Fibroblast of lung (primary cell): Measurements from ENCODE around the gene VWA8. TPM values are rescaled to one million over a fixed set of nuclear protein-coding genes. Genes with fewer than 3 reads are reported as not detected.

ENCODE experiments used
- DNase-seq, 2 donors: peaks; one replicate each; pipeline versions ENCODE4 v3.0.0 to v3.0.0-alpha.2; 2010; ENCODE audit warnings: low read depth in 2 of 2
- H2AFZ ChIP-seq: 2 replicates; pipeline ENCODE4 v1.5.1; 2012; ENCODE audit warnings: low read length, control low read depth, inconsistent platforms
- H3K27ac ChIP-seq: 2 replicates; pipeline ENCODE4 v1.5.1; 2011; ENCODE audit warnings: low read length, control low read depth; ENCODE audit not compliant: insufficient read depth
- H3K27me3 ChIP-seq: 2 replicates; pipeline ENCODE4 v1.5.1; 2011; ENCODE audit warnings: mild to moderate bottlenecking, low read length; ENCODE audit not compliant: control insufficient read depth, insufficient read depth
- H3K36me3 ChIP-seq: 2 replicates; pipeline ENCODE4 v1.5.1; 2011; ENCODE audit warnings: low read length; ENCODE audit not compliant: control insufficient read depth, insufficient read depth
- H3K4me1 ChIP-seq: 2 replicates; pipeline ENCODE4 v1.5.1; 2011; ENCODE audit warnings: low read length; ENCODE audit not compliant: control insufficient read depth, insufficient read depth; ENCODE audit errors: extremely low read depth
- H3K4me2 ChIP-seq: 2 replicates; pipeline ENCODE4 v1.5.1; 2011; ENCODE audit warnings: low read length, control low read depth; ENCODE audit not compliant: insufficient read depth; ENCODE audit errors: extremely low read depth
- H3K4me3 ChIP-seq, 4 experiments: fragments of 200-600 bp in 1 of 4; sonication (generic) in 1 of 4; replicated peaks in 1 of 4; 2 replicates each; pipeline ENCODE4 v1.5.1; 2011 to 2016; ENCODE audit warnings: low read length in 4 of 4, low read depth in 3 of 4, mild to moderate bottlenecking in 3 of 4, control low read depth in 2 of 4, inconsistent platforms in 1 of 4, mixed read lengths in 1 of 4; ENCODE audit not compliant: insufficient read depth in 1 of 4; ENCODE audit errors: control extremely low read depth in 1 of 4
- H3K79me2 ChIP-seq: 2 replicates; pipeline ENCODE4 v1.5.1; 2012; ENCODE audit warnings: mild to moderate bottlenecking, low read length, inconsistent platforms; ENCODE audit not compliant: control insufficient read depth, insufficient read depth
- H3K9ac ChIP-seq: 2 replicates; pipeline ENCODE4 v1.5.1; 2011; ENCODE audit warnings: mild to moderate bottlenecking, low read length, control low read depth; ENCODE audit not compliant: insufficient read depth
- H3K9me3 ChIP-seq: 2 replicates; pipeline ENCODE4 v1.5.1; 2012; ENCODE audit warnings: low read depth, low read length; ENCODE audit not compliant: control insufficient read depth, insufficient read depth
- H4K20me1 ChIP-seq: 2 replicates; pipeline ENCODE4 v1.5.1; 2011; ENCODE audit warnings: low read length; ENCODE audit not compliant: control insufficient read depth, insufficient read depth; ENCODE audit errors: extremely low read depth
- CTCF ChIP-seq, 2 donors: IDR thresholded peaks in 1 of 2; conservative IDR thresholded peaks in 1 of 2; 1 replicate in 1 of 2; 2 replicates in 1 of 2; pipeline ENCODE4 v1.5.1; 2011 to 2012; ENCODE audit warnings: low read length in 2 of 2, control low read depth in 1 of 2, inconsistent platforms in 1 of 2, low read depth in 1 of 2, mild to moderate bottlenecking in 1 of 2
- EZH2 ChIP-seq: IDR thresholded peaks from 2 replicates; pipeline ENCODE4 v1.5.1; 2012; ENCODE audit warnings: low read length, control low read depth, mild to moderate bottlenecking; ENCODE audit errors: missing control alignments
- polyA plus RNA-seq, 2 donors: library from polyadenylated mRNA; depleted of rRNA in 1 of 2; stranded (reverse) in 1 of 2; unstranded in 1 of 2; fragments of >200 nt; gene quantifications; 2 replicates each; pipeline ENCODE4 v1.2.1, GENCODE V29; 2011 to 2012; ENCODE audit warnings: missing spikeins in 1 of 2
- total RNA-seq: library from RNA; depleted of rRNA; stranded (reverse); fragments of >200 nt; gene quantifications from 2 replicates; pipeline ENCODE4 v1.2.1, GENCODE V29; 2014

The VWA8 gene
- total and polyA plus RNA-seq, 2 donors (not counting 1 experiment from before 2014, with no cell fraction given): 12.6 to 29.9 TPM

- Histone ChIP-seq H2AFZ (no peak overlapping the region), H3K9ac (no peak overlapping the region), H3K4me1 (peaks cover 2% of the 10 kb centered on the region), H3K4me2 (no peak overlapping the region), H3K27me3 (no peaks in the 10 kb centered on the region), H4K20me1 (no peaks in the 10 kb centered on the region), H3K27ac (no peak overlapping the region), H3K79me2 (no peaks in the 10 kb centered on the region), H3K9me3 (no peaks in the 10 kb centered on the region), H3K4me3 (no peak overlapping the region), H3K36me3 (no peaks in the 10 kb centered on the region)
- DNase-seq: no peak
- TF ChIP-seq CTCF (conservative IDR thresholded peaks at IDR 0.05 in 1 of 2, IDR thresholded peaks at IDR 0.05 in 1 of 2; ENCODE audit: low read depth in 1 of 2, low read length in 2 of 2) (no peak), EZH2 (no peak)
These were observed 269.6 kb downstream of the VWA8 start for GRCh38 chr13:41691274-41691673.

GRCh38 chr13:41682766-41683165, 278.1 kb downstream of the VWA8 start:
- Histone ChIP-seq H3K9me3 (no peaks in the 10 kb centered on the region), H3K36me3 (no peaks in the 10 kb centered on the region), H3K79me2 (no peaks in the 10 kb centered on the region), H2AFZ (no peak overlapping the region), H3K9ac (no peak overlapping the region), H4K20me1 (no peaks in the 10 kb centered on the region), H3K4me1 (no peaks in the 10 kb centered on the region), H3K4me2 (no peak overlapping the region), H3K27ac (no peak overlapping the region), H3K27me3 (no peaks in the 10 kb centered on the region), H3K4me3 (no peak overlapping the region)
- no peak for DNase-seq
- TF ChIP-seq EZH2 (no peak), CTCF (conservative IDR thresholded peaks at IDR 0.05 in 1 of 2, IDR thresholded peaks at IDR 0.05 in 1 of 2; ENCODE audit: low read depth in 1 of 2, low read length in 2 of 2) (no peak)

GRCh38 chr13:41682001-41682400, 278.9 kb downstream of the VWA8 start:
- no peak overlapping the region for H3K27ac ChIP-seq
- no peaks in the 10 kb centered on the region for H3K4me1 ChIP-seq
- no peak overlapping the region for H2AFZ ChIP-seq
- DNase-seq: no peak
- no peak overlapping the region for H3K9ac ChIP-seq
- no peak overlapping the region for H3K4me3 ChIP-seq
- H3K27me3 ChIP-seq: no peaks in the 10 kb centered on the region
- no peak overlapping the region for H3K4me2 ChIP-seq
- H3K9me3 ChIP-seq: no peaks in the 10 kb centered on the region
- TF ChIP-seq CTCF (conservative IDR thresholded peaks at IDR 0.05 in 1 of 2, IDR thresholded peaks at IDR 0.05 in 1 of 2; ENCODE audit: low read depth in 1 of 2, low read length in 2 of 2) (no peak), EZH2 (no peak)
- no peaks in the 10 kb centered on the region for H3K36me3 ChIP-seq
- H3K79me2 ChIP-seq: no peaks in the 10 kb centered on the region
- no peaks in the 10 kb centered on the region for H4K20me1 ChIP-seq
